Suprapubic skin (tissue), 4 donors: Measurements from ENCODE around the gene RPS19BP1.
"Not testable (repeated sequence)": the region's sequence is repeated elsewhere in the genome, so short reads cannot be mapped to it uniquely, and the experiment has no call there.

Experiments used
- EP300 ChIP-seq: sonication (generic); formaldehyde crosslinking; IDR thresholded peaks from one replicate; pipeline ENCODE4 v1.6.1; 2017; ENCODE audit warnings: antibody characterized with exemption
- POLR2A ChIP-seq, 2 donors: fragments of 450-650 bp; IDR thresholded peaks; one replicate each; pipeline ENCODE4 v1.6.1; 2017; ENCODE audit warnings: antibody characterized with exemption in 2 of 2, mild to moderate bottlenecking in 2 of 2, moderate library complexity in 2 of 2
- POLR2AphosphoS5 ChIP-seq, 3 donors: sonication (generic); formaldehyde crosslinking; IDR thresholded peaks; one replicate each; pipeline ENCODE4 v1.6.1; 2017; ENCODE audit warnings: antibody characterized with exemption in 3 of 3
- TF ChIP-seq, protein P1 (sequence below), 2 donors: fragments of 200-600 bp in 1 of 2; fragments of 450-650 bp in 1 of 2; sonication (generic) in 1 of 2; IDR thresholded peaks; one replicate each; pipeline ENCODE4 v1.5.1; 2016 to 2019; ENCODE audit warnings: antibody characterized with exemption in 2 of 2, mild to moderate bottlenecking in 1 of 2, moderate library complexity in 1 of 2

GRCh38 chr22:39521106-39521885 is 11.3 kb downstream of the RPS19BP1 start:
- TF ChIP-seq, protein P1, sequence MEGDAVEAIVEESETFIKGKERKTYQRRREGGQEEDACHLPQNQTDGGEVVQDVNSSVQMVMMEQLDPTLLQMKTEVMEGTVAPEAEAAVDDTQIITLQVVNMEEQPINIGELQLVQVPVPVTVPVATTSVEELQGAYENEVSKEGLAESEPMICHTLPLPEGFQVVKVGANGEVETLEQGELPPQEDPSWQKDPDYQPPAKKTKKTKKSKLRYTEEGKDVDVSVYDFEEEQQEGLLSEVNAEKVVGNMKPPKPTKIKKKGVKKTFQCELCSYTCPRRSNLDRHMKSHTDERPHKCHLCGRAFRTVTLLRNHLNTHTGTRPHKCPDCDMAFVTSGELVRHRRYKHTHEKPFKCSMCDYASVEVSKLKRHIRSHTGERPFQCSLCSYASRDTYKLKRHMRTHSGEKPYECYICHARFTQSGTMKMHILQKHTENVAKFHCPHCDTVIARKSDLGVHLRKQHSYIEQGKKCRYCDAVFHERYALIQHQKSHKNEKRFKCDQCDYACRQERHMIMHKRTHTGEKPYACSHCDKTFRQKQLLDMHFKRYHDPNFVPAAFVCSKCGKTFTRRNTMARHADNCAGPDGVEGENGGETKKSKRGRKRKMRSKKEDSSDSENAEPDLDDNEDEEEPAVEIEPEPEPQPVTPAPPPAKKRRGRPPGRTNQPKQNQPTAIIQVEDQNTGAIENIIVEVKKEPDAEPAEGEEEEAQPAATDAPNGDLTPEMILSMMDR (IDR thresholded peaks at IDR 0.05) = not testable (repeated sequence)
- TF ChIP-seq POLR2A (IDR thresholded peaks at IDR 0.05); POLR2AphosphoS5 (IDR thresholded peaks at IDR 0.05); EP300: not testable (repeated sequence)
